ENCODE data around the gene GBP6. TPM values are rescaled to one million over a fixed set of nuclear protein-coding genes. Genes with fewer than 3 reads are reported as not detected.
"Not testable (repeated sequence)": the region's sequence is repeated elsewhere in the genome, so short reads cannot be mapped to it uniquely, and the experiment has no call there.

GBP6 gene
- total RNA-seq, 2 experiments from 2014 or later, result 0.07 TPM; not detected in 1

GRCh38 chr1:89354205-89354604 lies 9.7 kb upstream of the GBP6 start:
- no peaks in the 10 kb centered on the region for H3K27me3 Mint-ChIP-seq (ENCODE audit: low read depth)
- H3K36me3 Mint-ChIP-seq (ENCODE audit: low read depth), result no peaks in the 10 kb centered on the region
- no peaks in the 10 kb centered on the region for H3K9me3 Mint-ChIP-seq
- no peak overlapping the region for H3K4me3 Mint-ChIP-seq
- intact Hi-C loops (cut with micrococcal nuclease), result no loop called here
- peaks cover 35% of the 10 kb centered on the region for H3K4me1 Mint-ChIP-seq (ENCODE audit: low read depth)
- no peak overlapping the region for H3K27ac Mint-ChIP-seq
- no peak for DNase-seq
- CTCF ChIA-PET, result interaction anchor here (1.0 to 1.5 kb wide), 2 partner anchors 97 to 355 kb away, joined by 3 to 5 read pairs; no protein-coding TSS in a partner anchor

GRCh38 chr1:89355056-89355455 lies 8.8 kb upstream of the GBP6 start:
- no peak overlapping the region for H3K27ac Mint-ChIP-seq

GRCh38 chr1:89356658-89357400 lies 7.0 kb upstream of the GBP6 start:
- intact Hi-C loops (cut with micrococcal nuclease), result loop anchor here (1.0 to 5.0 kb wide), 2 partner anchors 45 to 58 kb away; no protein-coding TSS in a partner anchor
- H3K9me3 Mint-ChIP-seq, result no peaks in the 10 kb centered on the region
- no peaks in the 10 kb centered on the region for H3K36me3 Mint-ChIP-seq (ENCODE audit: low read depth)
- H3K27me3 Mint-ChIP-seq (ENCODE audit: low read depth), result no peaks in the 10 kb centered on the region
- peaks cover 26% of the 10 kb centered on the region for H3K4me1 Mint-ChIP-seq (ENCODE audit: low read depth)
- CTCF ChIA-PET, result interaction anchor here (0.7 to 5.0 kb wide), 13 partner anchors 15 to 372 kb away, joined by 3 to 73 read pairs (median 4); partner anchors contain the start of gene GBP5
- no peak overlapping the region for H3K27ac Mint-ChIP-seq
- H3K4me3 Mint-ChIP-seq, result no peak overlapping the region
- DNase-seq, result no peak

More at GRCh38 chr1:89355056-89355455, 8.8 kb upstream of the GBP6 start:
- Mint-ChIP-seq H3K9me3 (no peaks in the 10 kb centered on the region), H3K4me3 (no peak overlapping the region), H3K4me1 (ENCODE audit: low read depth) (peaks cover 35% of the 10 kb centered on the region), H3K27me3 (ENCODE audit: low read depth) (no peaks in the 10 kb centered on the region), H3K36me3 (ENCODE audit: low read depth) (no peaks in the 10 kb centered on the region)
- DNase-seq, result no peak
- intact Hi-C loops (cut with micrococcal nuclease), result loop anchor here (5.0 kb wide), 1 partner anchor 43 kb away; no protein-coding TSS in a partner anchor
- CTCF ChIA-PET, result interaction anchor here (0.8 to 2.3 kb wide), 4 partner anchors 40 to 356 kb away, joined by 3 to 11 read pairs (median 4); no protein-coding TSS in a partner anchor

GRCh38 chr1:89358287-89358893 lies 5.5 kb upstream of the GBP6 start:
- DNase-seq, result peak; percentile 91
- no peaks in the 10 kb centered on the region for H3K27me3 Mint-ChIP-seq (ENCODE audit: low read depth)
- H3K27ac Mint-ChIP-seq, result peak overlapping the region; percentile 65
- H3K4me3 Mint-ChIP-seq, result peak overlapping the region; percentile 33
- CTCF ChIA-PET, result interaction anchor here (0.5 to 5.0 kb wide), 45 partner anchors 9 to 397 kb away, joined by 3 to 73 read pairs (median 5); partner anchors contain the start of genes GBP4 and GBP5
- H3K36me3 Mint-ChIP-seq (ENCODE audit: low read depth), result no peaks in the 10 kb centered on the region
- H3K4me1 Mint-ChIP-seq (ENCODE audit: low read depth), result peaks cover 33% of the 10 kb centered on the region
- H3K9me3 Mint-ChIP-seq, result no peaks in the 10 kb centered on the region
- intact Hi-C loops (cut with micrococcal nuclease), result loop anchor here (1.0 to 5.0 kb wide), 9 partner anchors 46 to 422 kb away; partner anchors contain the start of genes GBP2 and GBP4

GRCh38 chr1:89360716-89361115 lies 3.1 kb upstream of the GBP6 start:
- intact Hi-C loops (cut with micrococcal nuclease), result no loop called here
- H3K27me3 Mint-ChIP-seq (ENCODE audit: low read depth), result no peaks in the 10 kb centered on the region
- peaks cover 39% of the 10 kb centered on the region for H3K4me1 Mint-ChIP-seq (ENCODE audit: low read depth)
- CTCF ChIA-PET, result interaction anchor here (0.7 to 5.0 kb wide), 7 partner anchors 10 to 363 kb away, joined by 3 to 73 read pairs (median 3); partner anchors contain the start of gene GBP5
- no peak overlapping the region for H3K27ac Mint-ChIP-seq
- H3K9me3 Mint-ChIP-seq, result no peaks in the 10 kb centered on the region
- no peak for DNase-seq
- H3K36me3 Mint-ChIP-seq (ENCODE audit: low read depth), result no peaks in the 10 kb centered on the region
- no peak overlapping the region for H3K4me3 Mint-ChIP-seq

GRCh38 chr1:89361681-89362080 lies 2.2 kb upstream of the GBP6 start:
- intact Hi-C loops (cut with micrococcal nuclease), result no loop called here
- H3K9me3 Mint-ChIP-seq, result no peaks in the 10 kb centered on the region

GRCh38 chr1:89363196-89363595 lies 663 bp upstream of the GBP6 start:
- Mint-ChIP-seq H3K9me3 (no peaks in the 10 kb centered on the region), H3K36me3 (ENCODE audit: low read depth) (no peaks in the 10 kb centered on the region), H3K27ac (no peak overlapping the region), H3K4me1 (ENCODE audit: low read depth) (peaks cover 20% of the 10 kb centered on the region), H3K27me3 (ENCODE audit: low read depth) (no peaks in the 10 kb centered on the region), H3K4me3 (no peak overlapping the region)
- CTCF ChIA-PET, result interaction anchor here (0.6 to 3.0 kb wide), 8 partner anchors 61 to 389 kb away, joined by 3 to 9 read pairs (median 4); no protein-coding TSS in a partner anchor
- DNase-seq, result peak; percentile 26
- intact Hi-C loops (cut with micrococcal nuclease), result loop anchor here (1.0 kb wide), 2 partner anchors 19 to 88 kb away; no protein-coding TSS in a partner anchor

More at GRCh38 chr1:89361681-89362080, 2.2 kb upstream of the GBP6 start:
- Mint-ChIP-seq H3K27ac (no peak overlapping the region), H3K36me3 (ENCODE audit: low read depth) (no peaks in the 10 kb centered on the region), H3K27me3 (ENCODE audit: low read depth) (no peaks in the 10 kb centered on the region), H3K4me3 (no peak overlapping the region), H3K4me1 (ENCODE audit: low read depth) (peaks cover 35% of the 10 kb centered on the region)
- CTCF ChIA-PET, result interaction anchor here (0.6 to 3.0 kb wide), 10 partner anchors 9 to 377 kb away, joined by 3 to 9 read pairs (median 3); no protein-coding TSS in a partner anchor
- DNase-seq, result no peak

GRCh38 chr1:89364954-89365550 lies 1.2 kb downstream of the GBP6 start:
- H3K4me3 Mint-ChIP-seq, result no peak overlapping the region
- no peak for DNase-seq
- no peak overlapping the region for H3K27ac Mint-ChIP-seq
- intact Hi-C loops (cut with micrococcal nuclease), result no loop called here
- peaks cover 14% of the 10 kb centered on the region for H3K4me1 Mint-ChIP-seq (ENCODE audit: low read depth)
- no peaks in the 10 kb centered on the region for H3K36me3 Mint-ChIP-seq (ENCODE audit: low read depth)
- H3K9me3 Mint-ChIP-seq, result no peaks in the 10 kb centered on the region
- H3K27me3 Mint-ChIP-seq (ENCODE audit: low read depth), result no peaks in the 10 kb centered on the region
- CTCF ChIA-PET, result interaction anchor here (2.1 kb wide), 1 partner anchor 381 kb away, joined by 9 read pairs; no protein-coding TSS in a partner anchor

GRCh38 chr1:89367221-89367620 lies 3.4 kb downstream of the GBP6 start:
- Mint-ChIP-seq H3K9me3 (no peaks in the 10 kb centered on the region), H3K4me3 (no peak overlapping the region), H3K4me1 (ENCODE audit: low read depth) (peaks cover 14% of the 10 kb centered on the region), H3K36me3 (ENCODE audit: low read depth) (no peaks in the 10 kb centered on the region), H3K27me3 (ENCODE audit: low read depth) (no peaks in the 10 kb centered on the region), H3K27ac (no peak overlapping the region)
- CTCF ChIA-PET, result interaction anchor here (0.7 to 1.8 kb wide), 3 partner anchors 9 to 282 kb away, joined by 3 to 5 read pairs (median 3); no protein-coding TSS in a partner anchor
- DNase-seq, result no peak
- intact Hi-C loops (cut with micrococcal nuclease), result no loop called here

GRCh38 chr1:89369331-89369730 lies 5.5 kb downstream of the GBP6 start:
- CTCF ChIA-PET, result no interaction called here
- H3K4me3 Mint-ChIP-seq, result no peak overlapping the region
- no peak for DNase-seq
- H3K36me3 Mint-ChIP-seq (ENCODE audit: low read depth), result peaks cover 4% of the 10 kb centered on the region
- intact Hi-C loops (cut with micrococcal nuclease), result no loop called here
- peaks cover 2% of the 10 kb centered on the region for H3K4me1 Mint-ChIP-seq (ENCODE audit: low read depth)
- no peaks in the 10 kb centered on the region for H3K27me3 Mint-ChIP-seq (ENCODE audit: low read depth)
- no peak overlapping the region for H3K27ac Mint-ChIP-seq
- peaks cover 8% of the 10 kb centered on the region for H3K9me3 Mint-ChIP-seq

GRCh38 chr1:89373810-89374209 lies 10.0 kb downstream of the GBP6 start:
- H3K27ac Mint-ChIP-seq; H3K36me3 Mint-ChIP-seq (ENCODE audit: low read depth); CTCF ChIA-PET; H3K27me3 Mint-ChIP-seq (ENCODE audit: low read depth); H3K4me1 Mint-ChIP-seq (ENCODE audit: low read depth); H3K4me3 Mint-ChIP-seq; intact Hi-C loops (cut with micrococcal nuclease): not testable (repeated sequence)
- peaks cover 14% of the 10 kb centered on the region for H3K9me3 Mint-ChIP-seq
- peak; percentile 41 for DNase-seq

GRCh38 chr1:89378001-89378400 lies 14.1 kb downstream of the GBP6 start:
- peaks cover 2% of the 10 kb centered on the region for H3K36me3 Mint-ChIP-seq (ENCODE audit: low read depth)
- no peak overlapping the region for H3K27ac Mint-ChIP-seq
- no peak overlapping the region for H3K4me3 Mint-ChIP-seq
- DNase-seq, result no peak
- intact Hi-C loops (cut with micrococcal nuclease), result no loop called here
- H3K9me3 Mint-ChIP-seq, result peaks cover 12% of the 10 kb centered on the region
- peaks cover 10% of the 10 kb centered on the region for H3K4me1 Mint-ChIP-seq (ENCODE audit: low read depth)
- CTCF ChIA-PET, result interaction anchor here (0.9 kb wide), 1 partner anchor 20 kb away, joined by 3 read pairs; no protein-coding TSS in a partner anchor
- H3K27me3 Mint-ChIP-seq (ENCODE audit: low read depth), result no peaks in the 10 kb centered on the region
